Spleen (tissue), 7 donors: ENCODE measurements around the gene HOOK1.

Source experiments
- CTCF ChIP-seq, 11 experiments: fragments of 200-600 bp in 7 of 11; fragments of 450-650 bp in 4 of 11; sonication (generic) in 4 of 11; IDR thresholded peaks in 8 of 11; conservative IDR thresholded peaks in 3 of 11; 1 replicate in 7 of 11; 2 replicates in 4 of 11; pipeline versions ENCODE4 v1.4.0 to v1.8.0; 2016 to 2021; ENCODE audit warnings: antibody characterized with exemption in 11 of 11, inconsistent platforms in 4 of 11, mild to moderate bottlenecking in 1 of 11
- POLR2AphosphoS5 ChIP-seq, 3 donors: sonication (generic); formaldehyde crosslinking; IDR thresholded peaks; one replicate each; pipeline ENCODE4 v1.5.1; 2017; ENCODE audit warnings: antibody characterized with exemption in 3 of 3
- donor health status: DM: no; HTN: no; CAD: no; lungs with moderate emphysema.
- donor health status: DM: no; HTN: no; CAD: no.
- donor health status: DM: no; HTN: no; CAD: no.

DNA sequence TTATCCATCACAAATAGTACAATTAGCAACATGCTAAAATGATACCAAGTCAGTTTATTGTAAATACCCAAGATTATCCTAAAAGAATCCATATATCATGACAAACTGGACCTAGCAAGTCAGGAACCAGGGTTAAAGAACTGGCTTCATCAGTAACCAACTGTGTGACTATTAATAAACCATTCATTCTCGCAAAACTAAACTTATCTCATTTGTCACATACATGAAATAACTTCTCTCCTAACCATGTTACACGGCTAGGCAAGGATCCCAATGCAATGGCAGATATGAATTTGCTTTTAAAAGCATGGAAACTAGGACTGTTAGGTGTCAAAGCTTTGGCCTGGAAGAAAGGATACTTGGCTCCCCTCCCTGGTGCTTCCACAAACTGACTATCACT, 82.4 kb downstream of the HOOK1 start:
- TF ChIP-seq CTCF (IDR thresholded peaks at IDR 0.05 in 8 of 11, conservative IDR thresholded peaks at IDR 0.05 in 3 of 11) = no peak
- TF ChIP-seq POLR2AphosphoS5 (IDR thresholded peaks at IDR 0.05) = no peak
